AG04450 (cell line): ENCODE data around the gene PSMA3. TPM values are rescaled to one million over a fixed set of nuclear protein-coding genes. Genes with fewer than 3 reads are reported as not detected.

Experiments used
- CTCF ChIA-PET: fragments of 300-600, 350-600 bp; formaldehyde crosslinking; extraction: SDS; loops from one replicate; lab custom pipeline; 2022; ENCODE audit warnings: antibody characterized with exemption, inconsistent platforms; lab: Charles Lee
- POLR2A ChIA-PET: fragments of 350-600 bp; formaldehyde crosslinking; extraction: SDS; loops from one replicate; lab custom pipeline; 2021; ENCODE audit warnings: antibody characterized with exemption, inconsistent platforms; lab: Yijun Ruan, JAX
- DNase-seq: peaks from one replicate; pipeline ENCODE4 v3.0.0-alpha.2; 2011; ENCODE audit warnings: low read depth, low spot score
- H3K27ac ChIP-seq: one replicate; pipeline ENCODE4 v1.5.1; 2012; ENCODE audit warnings: low read depth, low read length, control low read depth
- H3K27me3 ChIP-seq: one replicate; pipeline ENCODE4 v1.6.0; 2012; ENCODE audit warnings: low read length; ENCODE audit not compliant: control insufficient read depth, insufficient read depth
- H3K4me3 ChIP-seq: 2 replicates; pipeline ENCODE4 v1.5.1; 2011; ENCODE audit warnings: mild to moderate bottlenecking, low read depth, low read length, control low read depth
- H3K9me3 ChIP-seq: 2 replicates; pipeline ENCODE4 v1.5.1; 2012; ENCODE audit warnings: low read length; ENCODE audit not compliant: control insufficient read depth, insufficient read depth
- polyA minus RNA-seq: library from RNA; depleted of rRNA, polyadenylated mRNA; stranded (reverse); fragments of >200 nt; gene quantifications from 2 replicates; pipeline ENCODE4 v1.2.3, GENCODE V29; 2011; rRNA and poly(A)+ RNA removed
- polyA plus RNA-seq: library from polyadenylated mRNA; depleted of rRNA; stranded (reverse); fragments of >200 nt; gene quantifications from 2 replicates; pipeline ENCODE4 v1.2.3, GENCODE V29; 2011; rRNA removed
- TF ChIP-seq, protein P1 (sequence below): IDR thresholded peaks from 2 replicates; pipeline ENCODE4 v1.5.1; 2011; ENCODE audit warnings: low read depth, low read length, control low read depth, inconsistent platforms

The PSMA3 gene
- polyA plus RNA-seq (266 and 318 TPM in 2 replicates), polyA minus RNA-seq (77.6 and 99.9 TPM in 2 replicates)

DNA sequence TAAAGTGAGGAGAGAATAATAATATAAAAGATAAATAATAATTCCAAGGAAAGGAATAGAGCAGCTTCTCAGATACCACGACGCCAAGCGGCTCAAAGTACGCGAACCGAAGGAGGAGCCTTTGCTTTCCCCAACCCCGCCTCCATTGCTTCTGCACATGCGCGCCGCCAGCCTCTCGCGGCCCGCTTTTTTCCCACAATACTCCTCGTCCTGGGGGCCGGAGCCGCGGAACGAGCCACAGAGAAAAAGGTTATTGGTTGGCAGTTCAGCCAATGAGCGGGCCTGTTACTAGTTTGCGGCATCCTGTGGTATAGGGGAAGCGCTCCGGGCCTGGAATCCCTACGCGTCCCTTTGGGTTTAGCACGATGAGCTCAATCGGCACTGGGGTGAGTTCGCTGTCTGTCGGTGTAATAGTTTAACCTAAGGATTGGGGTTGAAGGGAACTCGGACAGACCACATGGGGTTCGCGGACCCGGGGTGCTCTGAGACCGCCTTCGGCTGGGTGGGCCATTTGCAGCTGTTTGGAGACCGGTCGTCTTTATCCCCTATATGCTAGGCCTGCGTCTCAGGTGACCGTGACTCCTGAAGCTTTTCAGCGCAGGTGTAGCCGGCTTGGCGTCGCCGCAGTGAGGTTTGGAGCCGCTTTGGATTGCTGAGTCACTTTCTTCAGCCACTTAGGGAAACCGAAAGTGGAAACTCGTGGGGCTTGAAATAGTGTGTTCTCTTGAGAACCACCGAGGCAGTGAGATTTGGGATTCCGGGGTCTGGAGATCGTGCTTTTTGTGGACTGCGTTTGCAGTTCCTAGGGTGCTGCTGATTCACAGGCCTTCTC lies at the start of gene PSMA3:
Gene PSMA3, plus strand, starts transcription at position 288 of the 832 bp plus-strand sequence. Its CDS starts 78 bp downstream, at position 366.
- ChIA-PET CTCF (interaction anchor here (1.8 kb wide), 1 partner anchor 137 kb away, joined by 10 read pairs; no protein-coding TSS in a partner anchor), POLR2A (interaction anchor here (1.0 kb wide), 1 partner anchor 46 kb away, joined by 11 read pairs; no protein-coding TSS in a partner anchor)
- H3K27me3 ChIP-seq, result no peaks in the 10 kb centered on the region
- H3K27ac ChIP-seq, result peak within 1 kb of the TSS; percentile 99
- peak within 1 kb of the TSS; percentile 96 for H3K4me3 ChIP-seq
- peak; percentile 90 for DNase-seq
- H3K9me3 ChIP-seq, result no peaks in the 10 kb centered on the region
- TF ChIP-seq, protein P1, sequence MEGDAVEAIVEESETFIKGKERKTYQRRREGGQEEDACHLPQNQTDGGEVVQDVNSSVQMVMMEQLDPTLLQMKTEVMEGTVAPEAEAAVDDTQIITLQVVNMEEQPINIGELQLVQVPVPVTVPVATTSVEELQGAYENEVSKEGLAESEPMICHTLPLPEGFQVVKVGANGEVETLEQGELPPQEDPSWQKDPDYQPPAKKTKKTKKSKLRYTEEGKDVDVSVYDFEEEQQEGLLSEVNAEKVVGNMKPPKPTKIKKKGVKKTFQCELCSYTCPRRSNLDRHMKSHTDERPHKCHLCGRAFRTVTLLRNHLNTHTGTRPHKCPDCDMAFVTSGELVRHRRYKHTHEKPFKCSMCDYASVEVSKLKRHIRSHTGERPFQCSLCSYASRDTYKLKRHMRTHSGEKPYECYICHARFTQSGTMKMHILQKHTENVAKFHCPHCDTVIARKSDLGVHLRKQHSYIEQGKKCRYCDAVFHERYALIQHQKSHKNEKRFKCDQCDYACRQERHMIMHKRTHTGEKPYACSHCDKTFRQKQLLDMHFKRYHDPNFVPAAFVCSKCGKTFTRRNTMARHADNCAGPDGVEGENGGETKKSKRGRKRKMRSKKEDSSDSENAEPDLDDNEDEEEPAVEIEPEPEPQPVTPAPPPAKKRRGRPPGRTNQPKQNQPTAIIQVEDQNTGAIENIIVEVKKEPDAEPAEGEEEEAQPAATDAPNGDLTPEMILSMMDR, result no peak; the same call in 1 of the 2 replicates

DNA sequence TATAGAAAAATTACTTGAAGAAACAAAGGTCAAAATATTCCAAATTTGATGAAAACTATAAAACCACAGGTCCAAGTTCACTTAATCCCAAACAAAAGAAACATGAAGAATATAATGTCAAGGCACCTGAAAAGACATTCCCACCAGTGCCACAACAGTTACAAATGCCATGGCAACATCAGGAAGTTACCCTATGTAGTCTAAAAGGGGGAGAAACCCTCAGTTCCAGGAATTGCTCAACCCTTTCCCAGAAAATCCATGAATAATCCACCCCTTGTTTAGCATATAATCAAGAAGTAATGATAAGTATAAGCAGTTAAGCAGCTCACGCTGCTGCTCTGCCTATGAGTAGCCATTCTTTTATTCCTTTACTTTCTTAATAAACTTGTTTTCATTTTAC lies 48.4 kb upstream of the PSMA3 start:
- H3K9me3 ChIP-seq, result no peaks in the 10 kb centered on the region; the same call in 1 of the 2 replicates
- DNase-seq, result no peak
- CTCF ChIA-PET, result interaction anchor here (0.7 to 0.8 kb wide), 2 partner anchors 90 to 197 kb away, joined by 3 read pairs; no protein-coding TSS in a partner anchor

DNA sequence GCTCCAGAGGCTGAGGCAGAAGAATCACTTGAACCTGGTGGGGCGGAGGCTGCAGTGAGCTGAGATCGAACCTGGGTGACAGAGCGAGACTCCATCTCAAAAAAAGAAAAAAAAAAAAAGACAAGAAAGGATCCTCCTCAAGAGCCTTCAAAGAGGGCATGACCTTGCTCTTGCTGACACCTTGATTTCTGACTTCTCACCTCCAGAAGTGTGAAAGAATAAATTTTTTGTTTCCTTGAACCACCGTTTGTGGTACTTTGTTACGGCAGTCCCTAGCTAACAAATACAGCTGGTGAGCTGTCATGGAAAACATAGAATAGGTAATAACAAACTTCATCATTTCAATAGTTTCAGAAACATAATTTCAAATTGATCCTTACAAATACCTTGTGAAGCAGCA lies 46.6 kb upstream of the PSMA3 start:
- ChIA-PET CTCF (interaction anchor here (0.6 to 2.1 kb wide), 2 partner anchors 50 to 90 kb away, joined by 3 to 14 read pairs; no protein-coding TSS in a partner anchor), POLR2A (no interaction called here)
- Histone ChIP-seq H3K4me3 (no peak overlapping the region), H3K27ac (no peak overlapping the region), H3K9me3 (no peaks in the 10 kb centered on the region; the same call in 1 of the 2 replicates), H3K27me3 (peaks cover 10% of the 10 kb centered on the region)
- DNase-seq, result no peak
- TF ChIP-seq, protein P1, result no peak

More for the DNA sequence above, 48.4 kb upstream of the PSMA3 start:
- TF ChIP-seq, protein P1, result no peak
- no peak overlapping the region for H3K27ac ChIP-seq
- POLR2A ChIA-PET, result no interaction called here
- H3K4me3 ChIP-seq, result no peak overlapping the region
- H3K27me3 ChIP-seq, result peaks cover 12% of the 10 kb centered on the region

DNA sequence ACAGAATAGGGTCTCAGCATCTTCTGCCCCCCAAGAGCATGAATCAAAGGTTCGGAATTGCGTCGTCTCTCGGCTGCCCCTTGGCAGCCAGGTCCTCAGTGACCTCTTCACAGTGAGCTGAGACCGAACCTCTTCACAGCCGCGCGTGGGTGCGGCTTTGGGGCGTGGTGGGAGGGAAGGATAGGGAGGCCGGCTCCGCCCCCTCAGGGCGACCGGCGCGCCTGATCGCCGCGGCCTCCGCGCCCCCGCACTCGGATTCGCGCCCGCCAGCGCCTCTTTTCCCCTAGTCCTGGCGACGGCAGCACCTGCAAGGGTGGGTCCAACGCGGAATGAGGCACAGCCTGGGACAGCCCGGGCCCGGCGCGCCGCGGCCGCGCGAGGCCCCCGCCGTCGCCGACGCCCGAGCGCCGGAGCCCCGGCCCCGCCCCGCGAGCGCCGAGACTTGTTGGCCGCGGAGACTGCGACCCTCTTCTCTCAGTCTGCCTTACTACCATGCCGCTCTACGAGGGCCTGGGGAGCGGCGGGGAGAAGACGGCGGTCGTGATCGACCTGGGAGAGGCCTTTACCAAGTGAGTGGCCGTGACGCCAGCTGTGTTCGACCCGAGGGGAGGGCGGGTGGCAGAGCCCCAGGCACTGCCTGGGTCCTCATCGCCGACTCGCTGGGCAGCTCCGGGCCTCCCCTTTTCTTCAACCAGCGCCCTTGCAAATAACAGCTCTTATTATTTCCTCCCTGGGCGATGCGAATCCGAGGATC lies 44.7 kb upstream of the PSMA3 start, which contains the start of gene ACTR10:
Gene ACTR10, plus strand, starts transcription at position 424 of the 754 bp plus-strand sequence. Its CDS starts 69 bp downstream, at position 493.
- TF ChIP-seq, protein P1, result no peak
- H3K4me3 ChIP-seq, result peak within 1 kb of the TSS; percentile 87
- no peak for DNase-seq
- peak within 1 kb of the TSS; percentile 87 for H3K27ac ChIP-seq
- no peaks in the 10 kb centered on the region; the same call in 1 of the 2 replicates for H3K9me3 ChIP-seq
- H3K27me3 ChIP-seq, result no peaks in the 10 kb centered on the region
- ChIA-PET POLR2A (interaction anchor here (0.9 to 1.4 kb wide), 4 partner anchors 40 to 98 kb away, joined by 3 to 11 read pairs (median 3); partner anchors contain the start of genes ARID4A and PSMA3), CTCF (interaction anchor here (2.1 kb wide), 1 partner anchor 91 kb away, joined by 14 read pairs; no protein-coding TSS in a partner anchor)
